ENCODE data around the gene IL13RA2.

The IL13RA2 gene

DNA sequence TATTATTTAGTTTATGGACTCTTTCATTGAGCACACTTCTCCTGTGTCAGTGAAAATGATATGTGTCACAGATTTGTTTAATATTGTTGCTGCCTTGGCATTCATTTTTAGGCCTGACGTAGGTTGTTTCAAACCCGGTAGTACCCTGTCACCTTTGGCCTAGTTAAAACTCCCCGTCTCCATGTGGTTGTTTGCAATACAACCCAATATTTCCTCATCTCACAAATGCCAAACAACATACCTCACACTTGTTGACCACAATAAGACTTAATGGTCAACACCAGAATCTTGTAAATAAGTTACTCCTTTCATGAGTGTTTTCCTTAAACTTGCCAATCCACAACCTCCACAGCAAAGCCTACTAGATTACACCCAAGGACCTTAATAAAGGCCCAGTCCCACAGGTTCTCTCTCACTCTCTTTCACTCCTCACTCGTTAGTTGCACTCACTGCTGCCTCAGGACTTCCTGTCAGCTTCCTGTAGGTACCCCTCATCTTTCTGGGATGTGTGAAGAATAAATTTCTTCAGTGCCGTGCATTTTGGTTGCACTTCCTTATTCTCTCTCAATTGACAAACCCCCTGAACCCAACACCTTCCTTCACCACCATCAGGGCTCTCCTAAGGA, 31.3 kb downstream of the IL13RA2 start:
- no peak overlapping the region for H3K27ac ChIP-seq (ENCODE audit: low read length)
- H3K36me3 ChIP-seq (ENCODE audit: insufficient read depth, low read depth, low read length), result no peaks in the 10 kb centered on the region
- H3K4me3 ChIP-seq (ENCODE audit: low read length), result no peak overlapping the region
- H3K9ac ChIP-seq (ENCODE audit: low read depth, low read length), result no peak overlapping the region
- no peaks in the 10 kb centered on the region for H3K9me3 ChIP-seq (ENCODE audit: insufficient read depth, low read depth, low read length)
- no peaks in the 10 kb centered on the region for H3K4me1 ChIP-seq (ENCODE audit: insufficient read depth, low read length)
- no peaks in the 10 kb centered on the region for H3K27me3 ChIP-seq (ENCODE audit: insufficient read depth, low read length)

DNA sequence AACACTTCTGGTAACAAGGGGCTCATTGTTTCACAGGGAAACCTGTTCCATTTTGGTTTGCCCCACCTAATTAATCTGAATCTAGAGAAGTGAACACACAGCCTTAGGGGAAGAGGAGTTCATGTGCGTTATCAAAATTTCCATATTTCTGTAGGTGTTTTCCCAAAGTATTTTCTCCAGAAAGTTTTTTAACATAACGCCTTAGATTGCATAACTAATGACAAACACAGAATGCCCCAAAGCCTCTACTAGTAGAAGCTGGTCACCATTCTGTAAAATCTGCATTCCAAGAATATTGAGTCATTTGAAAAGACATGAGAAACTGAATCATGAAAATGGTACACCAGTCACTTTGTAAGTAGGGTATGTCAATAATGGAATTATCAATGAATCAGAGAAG, 41.1 kb downstream of the IL13RA2 start:
- H3K27ac ChIP-seq (ENCODE audit: low read length), result no peak overlapping the region
- H3K4me1 ChIP-seq (ENCODE audit: insufficient read depth, low read length), result no peaks in the 10 kb centered on the region
- H3K9ac ChIP-seq (ENCODE audit: low read depth, low read length), result no peak overlapping the region
- no peaks in the 10 kb centered on the region for H3K36me3 ChIP-seq (ENCODE audit: insufficient read depth, low read depth, low read length)
- H3K9me3 ChIP-seq (ENCODE audit: insufficient read depth, low read depth, low read length), result no peaks in the 10 kb centered on the region
- no peaks in the 10 kb centered on the region for H3K27me3 ChIP-seq (ENCODE audit: insufficient read depth, low read length)
- H3K4me3 ChIP-seq (ENCODE audit: low read length), result no peak overlapping the region

DNA sequence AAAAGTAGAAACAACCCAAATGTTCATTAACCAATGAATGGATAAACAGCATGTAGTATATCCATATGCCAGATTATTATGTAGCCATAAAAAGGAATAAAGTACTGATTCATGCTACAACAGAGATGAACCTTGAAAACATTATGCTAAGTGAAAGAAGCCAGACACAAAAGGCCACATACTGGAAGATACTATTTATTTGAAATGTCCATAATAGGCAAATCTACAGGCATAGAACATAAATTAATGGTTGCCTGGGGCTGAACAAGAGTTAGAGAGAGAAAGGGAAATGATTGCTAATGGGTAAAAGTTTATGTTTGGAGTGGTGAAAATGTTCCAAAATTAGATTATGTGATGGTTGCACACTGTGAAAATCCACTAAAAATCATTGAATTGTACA, 44.4 kb downstream of the IL13RA2 start:
- H3K9me3 ChIP-seq (ENCODE audit: insufficient read depth, low read depth, low read length), result no peaks in the 10 kb centered on the region
- H3K4me1 ChIP-seq (ENCODE audit: insufficient read depth, low read length), result no peaks in the 10 kb centered on the region
- H3K27me3 ChIP-seq (ENCODE audit: insufficient read depth, low read length), result no peaks in the 10 kb centered on the region
- H3K36me3 ChIP-seq (ENCODE audit: insufficient read depth, low read depth, low read length), result no peaks in the 10 kb centered on the region
- H3K4me3 ChIP-seq (ENCODE audit: low read length), result no peak overlapping the region
- H3K9ac ChIP-seq (ENCODE audit: low read depth, low read length), result no peak overlapping the region
- no peak overlapping the region for H3K27ac ChIP-seq (ENCODE audit: low read length)

DNA sequence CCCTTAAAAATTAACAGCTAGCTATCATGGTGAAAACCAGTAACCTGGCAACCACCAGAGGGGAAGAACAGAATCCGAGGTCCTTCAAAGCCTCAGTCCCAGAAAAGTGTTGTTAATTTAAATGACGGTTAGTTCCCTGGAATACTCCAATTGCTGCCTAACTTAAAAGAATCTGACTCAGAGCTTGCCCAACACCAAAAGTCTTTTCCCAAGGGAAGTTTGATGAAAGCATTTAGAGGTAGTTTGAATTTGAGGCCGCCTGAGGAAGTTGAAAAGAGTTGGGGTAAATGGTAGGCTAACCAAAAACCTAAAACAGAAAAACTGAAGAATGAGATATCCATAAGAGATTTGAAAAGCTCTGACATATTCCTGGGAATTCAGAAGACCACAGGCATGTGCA, 46.6 kb downstream of the IL13RA2 start:
- Histone ChIP-seq H3K9ac (ENCODE audit: low read depth, low read length) (no peak overlapping the region), H3K27me3 (ENCODE audit: insufficient read depth, low read length) (no peaks in the 10 kb centered on the region)

DNA sequence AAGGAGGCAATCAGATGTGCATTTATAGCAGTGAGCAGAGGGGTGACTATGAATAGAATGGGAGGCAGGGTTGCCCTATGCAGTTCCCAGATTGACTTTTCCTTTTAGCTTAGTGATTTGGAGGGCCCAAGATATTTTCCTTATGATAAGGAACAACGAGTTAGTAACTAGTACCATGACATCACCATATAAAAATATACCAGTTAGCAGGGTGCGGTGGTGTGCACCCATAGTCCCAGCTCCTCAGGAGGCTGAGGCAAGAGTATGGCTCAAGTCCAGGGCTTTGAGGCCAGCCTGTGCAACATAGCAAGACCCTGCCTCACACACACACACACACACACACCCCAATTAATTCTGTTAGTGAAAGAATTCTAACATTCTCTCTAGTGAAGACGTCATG, 53.0 kb downstream of the IL13RA2 start:
- Histone ChIP-seq H3K27me3 (ENCODE audit: insufficient read depth, low read length) (no peaks in the 10 kb centered on the region), H3K4me3 (ENCODE audit: low read length) (no peak overlapping the region), H3K36me3 (ENCODE audit: insufficient read depth, low read depth, low read length) (no peaks in the 10 kb centered on the region), H3K27ac (ENCODE audit: low read length) (no peak overlapping the region), H3K9ac (ENCODE audit: low read depth, low read length) (no peak overlapping the region), H3K4me1 (ENCODE audit: insufficient read depth, low read length) (no peaks in the 10 kb centered on the region), H3K9me3 (ENCODE audit: insufficient read depth, low read depth, low read length) (no peaks in the 10 kb centered on the region)

More for the DNA sequence above, 46.6 kb downstream of the IL13RA2 start:
- H3K4me1 ChIP-seq (ENCODE audit: insufficient read depth, low read length), result no peaks in the 10 kb centered on the region
- no peak overlapping the region for H3K27ac ChIP-seq (ENCODE audit: low read length)
- H3K9me3 ChIP-seq (ENCODE audit: insufficient read depth, low read depth, low read length), result no peaks in the 10 kb centered on the region
- no peak overlapping the region for H3K4me3 ChIP-seq (ENCODE audit: low read length)
- H3K36me3 ChIP-seq (ENCODE audit: insufficient read depth, low read depth, low read length), result no peaks in the 10 kb centered on the region

DNA sequence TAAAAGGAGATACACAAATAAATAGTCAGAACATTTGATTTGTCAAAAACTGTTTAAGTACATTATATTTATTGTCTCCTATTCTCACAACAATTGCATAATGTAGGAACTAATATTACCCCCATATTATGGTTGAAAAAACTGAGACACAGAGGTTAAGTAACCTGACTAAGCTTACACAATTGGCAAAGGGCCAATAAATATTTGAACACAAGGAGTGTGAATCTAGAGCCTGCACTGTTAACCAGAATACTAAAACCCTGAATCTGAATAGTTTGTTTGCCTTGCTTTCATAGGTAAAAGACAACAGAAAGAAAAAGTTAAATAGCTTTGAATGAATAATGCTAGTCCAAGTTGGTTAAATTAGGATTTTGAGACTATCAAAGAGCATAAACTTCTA, 55.2 kb downstream of the IL13RA2 start:
- no peak overlapping the region for H3K4me3 ChIP-seq (ENCODE audit: low read length)
- H3K9me3 ChIP-seq (ENCODE audit: insufficient read depth, low read depth, low read length), result no peaks in the 10 kb centered on the region
- H3K9ac ChIP-seq (ENCODE audit: low read depth, low read length), result no peak overlapping the region
- H3K36me3 ChIP-seq (ENCODE audit: insufficient read depth, low read depth, low read length), result no peaks in the 10 kb centered on the region
- no peaks in the 10 kb centered on the region for H3K27me3 ChIP-seq (ENCODE audit: insufficient read depth, low read length)
- H3K27ac ChIP-seq (ENCODE audit: low read length), result no peak overlapping the region
- no peaks in the 10 kb centered on the region for H3K4me1 ChIP-seq (ENCODE audit: insufficient read depth, low read length)

GRCh38 chrX:114959729-114960128, 57.7 kb downstream of the IL13RA2 start:
- Histone ChIP-seq H3K4me3 (ENCODE audit: low read length) (no peak overlapping the region), H3K9ac (ENCODE audit: low read depth, low read length) (no peak overlapping the region), H3K27me3 (ENCODE audit: insufficient read depth, low read length) (no peaks in the 10 kb centered on the region), H3K27ac (ENCODE audit: low read length) (no peak overlapping the region), H3K36me3 (ENCODE audit: insufficient read depth, low read depth, low read length) (no peaks in the 10 kb centered on the region), H3K9me3 (ENCODE audit: insufficient read depth, low read depth, low read length) (no peaks in the 10 kb centered on the region), H3K4me1 (ENCODE audit: insufficient read depth, low read length) (no peaks in the 10 kb centered on the region)
